BJ (cell line): ENCODE measurements around the gene CRTC3. TPM values are rescaled to one million over a fixed set of nuclear protein-coding genes. Genes with fewer than 3 reads are reported as not detected.
A peak's percentile ranks its signal among the peaks of the same experiment; 100 is the strongest.

ENCODE experiments used
- CTCF ChIA-PET: fragments of 350-600 bp; formaldehyde crosslinking; extraction: SDS; loops from one replicate; lab custom pipeline; 2021; ENCODE audit warnings: antibody characterized with exemption, inconsistent platforms; lab: Yijun Ruan, JAX
- POLR2A ChIA-PET: fragments of 300-600 bp; sonication (Branson Sonifier 250); formaldehyde crosslinking; extraction: SDS; loops from one replicate; lab custom pipeline; 2021; ENCODE audit warnings: antibody characterized with exemption; lab: Charles Lee
- DNase-seq: peaks from one replicate; pipeline ENCODE4 v3.0.0-alpha.2; 2011; ENCODE audit warnings: low read depth
- H3K27me3 ChIP-seq: 2 replicates; pipeline ENCODE4 v1.6.0; 2011; ENCODE audit warnings: low read length; ENCODE audit not compliant: control insufficient read depth, insufficient read depth
- H3K36me3 ChIP-seq: 2 replicates; pipeline ENCODE4 v1.5.1; 2011; ENCODE audit warnings: low read length; ENCODE audit not compliant: control insufficient read depth, insufficient read depth
- H3K4me3 ChIP-seq: 2 replicates; pipeline ENCODE4 v1.5.1; 2011; ENCODE audit warnings: low read depth, mild to moderate bottlenecking, control low read depth, low read length
- polyA plus RNA-seq: library from polyadenylated mRNA; depleted of rRNA; stranded (reverse); fragments of >200 nt; gene quantifications from 2 replicates; pipeline ENCODE4 v1.2.3, GENCODE V29; 2011
- TF ChIP-seq, protein P1 (sequence below): IDR thresholded peaks from 2 replicates; pipeline ENCODE4 v1.5.1; 2011; ENCODE audit warnings: low read depth, mild to moderate bottlenecking, control low read depth, inconsistent platforms, low read length, moderate library complexity; ENCODE audit not compliant: insufficient read depth

Gene CRTC3
- polyA plus RNA-seq, 1 experiment = 28.5 TPM

DNA sequence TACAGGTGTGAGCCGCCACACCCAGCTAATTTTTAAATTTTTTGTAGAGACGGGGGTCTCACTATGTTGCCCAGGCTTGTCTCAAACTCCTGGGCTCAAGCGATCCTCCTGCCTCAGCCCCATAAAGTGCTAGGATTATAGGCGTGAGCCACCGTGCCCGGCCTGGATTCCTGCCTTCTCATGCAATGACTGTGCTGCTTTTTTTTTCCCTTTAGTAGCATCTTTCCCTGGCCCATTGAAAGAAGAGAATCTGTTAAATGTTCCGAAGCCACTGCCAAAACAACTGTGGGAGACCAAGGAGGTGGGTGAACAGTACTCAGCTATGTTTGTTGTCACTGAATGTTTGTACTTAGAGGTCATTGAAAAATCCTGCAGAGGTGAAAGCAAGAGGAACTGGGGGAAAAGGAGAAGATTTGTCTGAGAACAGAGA lies 88.0 kb downstream of the CRTC3 start:
- no peak overlapping the region for H3K4me3 ChIP-seq
- ChIA-PET POLR2A (no interaction called here), CTCF (interaction anchor here (1.9 to 3.1 kb wide), 2 partner anchors 122 to 298 kb away, joined by 3 to 7 read pairs; no protein-coding TSS in a partner anchor)
- H3K36me3 ChIP-seq = peaks cover 9% of the 10 kb centered on the region
- TF ChIP-seq, protein P1, sequence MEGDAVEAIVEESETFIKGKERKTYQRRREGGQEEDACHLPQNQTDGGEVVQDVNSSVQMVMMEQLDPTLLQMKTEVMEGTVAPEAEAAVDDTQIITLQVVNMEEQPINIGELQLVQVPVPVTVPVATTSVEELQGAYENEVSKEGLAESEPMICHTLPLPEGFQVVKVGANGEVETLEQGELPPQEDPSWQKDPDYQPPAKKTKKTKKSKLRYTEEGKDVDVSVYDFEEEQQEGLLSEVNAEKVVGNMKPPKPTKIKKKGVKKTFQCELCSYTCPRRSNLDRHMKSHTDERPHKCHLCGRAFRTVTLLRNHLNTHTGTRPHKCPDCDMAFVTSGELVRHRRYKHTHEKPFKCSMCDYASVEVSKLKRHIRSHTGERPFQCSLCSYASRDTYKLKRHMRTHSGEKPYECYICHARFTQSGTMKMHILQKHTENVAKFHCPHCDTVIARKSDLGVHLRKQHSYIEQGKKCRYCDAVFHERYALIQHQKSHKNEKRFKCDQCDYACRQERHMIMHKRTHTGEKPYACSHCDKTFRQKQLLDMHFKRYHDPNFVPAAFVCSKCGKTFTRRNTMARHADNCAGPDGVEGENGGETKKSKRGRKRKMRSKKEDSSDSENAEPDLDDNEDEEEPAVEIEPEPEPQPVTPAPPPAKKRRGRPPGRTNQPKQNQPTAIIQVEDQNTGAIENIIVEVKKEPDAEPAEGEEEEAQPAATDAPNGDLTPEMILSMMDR = no peak
- no peaks in the 10 kb centered on the region for H3K27me3 ChIP-seq
- no peak for DNase-seq

DNA sequence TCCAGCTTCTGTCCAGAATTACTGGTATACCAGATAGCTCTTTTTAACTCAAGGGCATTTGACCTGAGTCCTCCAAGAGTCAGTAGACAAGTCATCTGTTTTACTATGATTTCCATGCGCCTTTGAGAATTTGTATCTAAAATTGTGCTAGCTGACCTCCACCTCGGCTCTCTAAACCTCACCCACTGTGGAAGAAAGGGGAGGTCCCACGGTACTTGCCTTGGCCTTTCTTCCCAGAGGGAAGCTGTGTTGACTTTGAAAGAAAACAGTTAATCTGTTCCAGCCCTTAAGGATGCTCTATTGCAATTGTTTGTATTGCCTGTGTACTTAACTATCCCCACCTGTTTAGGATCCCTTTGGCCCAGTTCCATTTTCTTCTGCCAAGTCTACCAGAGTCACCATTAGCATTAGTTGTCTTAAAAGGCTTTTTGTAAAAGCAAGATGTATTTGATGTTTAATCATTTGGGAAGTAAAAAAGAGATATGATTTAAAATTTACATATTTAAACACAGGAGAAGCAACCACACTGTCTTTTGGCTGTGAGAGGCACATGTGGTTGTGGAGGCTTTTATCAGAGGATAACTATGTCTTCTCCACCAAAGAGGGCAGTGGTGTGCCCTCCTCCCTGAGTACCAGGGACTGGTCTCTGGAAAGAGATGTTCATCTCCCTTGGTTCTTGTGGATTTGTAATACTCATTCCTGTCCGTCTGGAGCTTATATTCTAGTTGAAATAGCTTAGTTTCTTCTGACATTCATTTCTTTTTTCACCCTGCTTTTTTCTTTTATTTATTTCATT lies 88.8 kb downstream of the CRTC3 start:
- DNase-seq = no peak

DNA sequence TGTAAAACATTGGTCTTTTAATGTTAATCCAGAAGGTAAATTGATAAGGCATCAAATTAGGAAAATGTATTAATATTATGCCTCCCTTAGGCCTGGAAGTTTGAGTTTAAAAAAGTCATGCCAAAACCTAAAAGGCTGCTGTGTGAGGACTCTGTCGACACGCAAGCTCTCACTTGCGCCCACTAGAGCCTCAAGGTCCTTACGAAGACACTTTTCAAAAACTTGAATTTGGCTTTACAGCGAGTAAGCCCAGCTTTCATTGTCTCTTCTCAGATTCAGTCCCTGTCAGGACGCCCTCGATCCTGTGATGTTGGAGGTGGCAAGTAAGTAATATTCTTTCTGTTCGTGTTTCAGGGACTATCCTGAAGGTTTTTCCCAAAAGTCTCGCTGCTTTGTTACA lies 89.7 kb downstream of the CRTC3 start:
- DNase-seq = no peak
- no peaks in the 10 kb centered on the region for H3K27me3 ChIP-seq
- CTCF ChIA-PET = interaction anchor here (1.0 to 3.1 kb wide), 6 partner anchors 16 to 300 kb away, joined by 3 to 7 read pairs (median 3); no protein-coding TSS in a partner anchor
- TF ChIP-seq, protein P1 = no peak
- no peak overlapping the region for H3K4me3 ChIP-seq
- POLR2A ChIA-PET = no interaction called here
- peaks cover 12% of the 10 kb centered on the region for H3K36me3 ChIP-seq

More for the DNA sequence above, 88.8 kb downstream of the CRTC3 start:
- POLR2A ChIA-PET = no interaction called here
- TF ChIP-seq, protein P1 = peak; percentile 12; the same call in 1 of the 2 replicates
- CTCF ChIA-PET = interaction anchor here (1.0 to 3.1 kb wide), 5 partner anchors 15 to 299 kb away, joined by 3 to 7 read pairs (median 3); no protein-coding TSS in a partner anchor
- Histone ChIP-seq H3K36me3 (peaks cover 11% of the 10 kb centered on the region), H3K27me3 (no peaks in the 10 kb centered on the region), H3K4me3 (no peak overlapping the region)

DNA sequence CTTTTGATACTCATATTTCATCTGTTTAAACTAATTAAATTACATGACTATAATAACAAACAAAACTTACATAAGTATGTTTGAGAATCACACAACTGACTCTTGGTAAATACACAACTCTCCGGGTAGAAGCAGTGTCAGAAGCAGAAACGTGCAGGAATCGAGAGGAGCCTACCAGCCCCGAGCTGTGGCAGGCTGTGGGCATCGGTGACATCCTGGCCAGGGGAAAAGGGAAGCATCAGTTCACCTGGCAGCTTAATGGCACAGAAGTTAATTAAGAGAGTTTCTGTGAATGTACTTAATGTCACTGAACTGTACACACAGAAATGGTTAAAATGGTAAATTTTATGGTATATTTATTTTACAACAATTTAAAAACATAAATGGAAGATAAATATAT lies 90.2 kb downstream of the CRTC3 start:
- TF ChIP-seq, protein P1 = no peak
- H3K4me3 ChIP-seq = no peak overlapping the region
- no peaks in the 10 kb centered on the region for H3K27me3 ChIP-seq
- ChIA-PET CTCF (interaction anchor here (1.0 to 3.1 kb wide), 3 partner anchors 31 to 300 kb away, joined by 3 to 7 read pairs (median 3); no protein-coding TSS in a partner anchor), POLR2A (no interaction called here)
- DNase-seq = no peak
- H3K36me3 ChIP-seq = peaks cover 12% of the 10 kb centered on the region

DNA sequence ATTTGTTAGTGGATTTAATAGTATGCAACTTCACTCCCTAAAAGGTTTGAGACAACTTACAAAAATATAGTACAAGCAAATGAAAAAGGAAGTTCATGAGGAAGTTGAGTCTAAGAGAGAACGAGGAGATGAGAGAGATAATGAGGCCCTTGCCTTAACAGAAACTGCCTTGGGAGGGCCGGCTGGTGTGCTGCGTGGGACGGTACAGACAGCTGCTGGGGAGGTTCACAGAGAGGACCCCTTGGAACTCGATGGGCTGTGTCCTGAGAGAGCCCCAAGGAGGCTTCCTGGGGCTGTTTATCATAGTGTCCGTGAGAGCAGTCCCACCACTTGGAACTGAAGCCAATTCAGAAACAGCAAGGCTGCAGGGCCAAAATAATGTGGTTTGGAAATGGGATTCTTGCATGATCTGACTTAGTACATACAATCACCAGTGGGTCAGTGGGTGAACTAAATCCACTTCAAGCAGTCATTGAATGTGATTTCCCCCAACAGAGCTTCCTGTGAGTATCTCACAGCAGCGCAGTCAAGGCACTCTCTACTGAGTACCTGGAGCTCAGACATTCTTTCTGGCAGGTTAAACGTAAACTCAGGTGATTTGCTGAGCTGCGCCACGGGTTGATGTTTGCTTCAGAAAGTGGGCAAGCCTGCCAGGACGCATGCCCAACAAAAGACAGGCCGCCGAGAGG lies 90.8 kb downstream of the CRTC3 start:
- Histone ChIP-seq H3K4me3 (no peak overlapping the region), H3K36me3 (peaks cover 12% of the 10 kb centered on the region), H3K27me3 (no peaks in the 10 kb centered on the region)
- no peak for DNase-seq
- CTCF ChIA-PET = interaction anchor here (3.1 kb wide), 1 partner anchor 301 kb away, joined by 7 read pairs; no protein-coding TSS in a partner anchor
- TF ChIP-seq, protein P1 = no peak
- POLR2A ChIA-PET = no interaction called here
